H9 (cell line): ENCODE measurements around the gene CWC15. TPM values are rescaled to one million over a fixed set of nuclear protein-coding genes. Genes with fewer than 3 reads are reported as not detected.

Experiments used
- DNase-seq: peaks from one replicate; pipeline ENCODE4 v3.0.0-alpha.2; 2017
- H2AFZ ChIP-seq: one replicate; pipeline ENCODE4 v1.6.1; 2013; ENCODE audit warnings: mild to moderate bottlenecking, low read length, control low read depth, moderate library complexity
- H2AK5ac ChIP-seq: 2 replicates; pipeline ENCODE4 v1.6.1; 2013; ENCODE audit warnings: low read length, control low read depth, mixed read lengths; ENCODE audit not compliant: insufficient read length
- H2BK120ac ChIP-seq: one replicate; pipeline ENCODE4 v1.6.1; 2013; ENCODE audit warnings: low read depth, mild to moderate bottlenecking, low read length, control low read depth, inconsistent platforms; ENCODE audit not compliant: poor library complexity, severe bottlenecking
- H2BK12ac ChIP-seq: 2 replicates; pipeline ENCODE4 v1.6.1; 2013; ENCODE audit warnings: low read length, control low read depth, mixed read lengths, low read depth; ENCODE audit not compliant: insufficient read length
- H2BK15ac ChIP-seq: 2 replicates; pipeline ENCODE4 v1.6.1; 2013; ENCODE audit warnings: low read depth, low read length, control low read depth
- H2BK20ac ChIP-seq: one replicate; pipeline ENCODE4 v1.6.1; 2013; ENCODE audit warnings: low read depth, mild to moderate bottlenecking, low read length, control low read depth, inconsistent platforms; ENCODE audit not compliant: poor library complexity, severe bottlenecking
- H2BK5ac ChIP-seq: 2 replicates; pipeline ENCODE4 v1.6.1; 2013; ENCODE audit warnings: low read length, control low read depth, mixed read lengths; ENCODE audit not compliant: insufficient read length
- H3K14ac ChIP-seq: 2 replicates; pipeline ENCODE4 v1.6.1; 2013; ENCODE audit warnings: low read length, control low read depth; ENCODE audit not compliant: insufficient read depth
- H3K18ac ChIP-seq: 2 replicates; pipeline ENCODE4 v1.6.1; 2013; ENCODE audit warnings: low read depth, mild to moderate bottlenecking, mixed read lengths, low read length, control low read depth; ENCODE audit not compliant: insufficient read length
- H3K23ac ChIP-seq: 2 replicates; pipeline ENCODE4 v1.6.1; 2013; ENCODE audit warnings: low read length, control low read depth, mixed read lengths, low read depth; ENCODE audit not compliant: insufficient read length
- H3K23me2 ChIP-seq: 2 replicates; pipeline ENCODE4 v1.6.1; 2013; ENCODE audit warnings: low read depth, mild to moderate bottlenecking, mixed read lengths, low read length, control low read depth; ENCODE audit not compliant: insufficient read length, poor library complexity, severe bottlenecking
- H3K27ac ChIP-seq: 2 replicates; pipeline ENCODE4 v1.5.1; 2013; ENCODE audit warnings: low read length, control low read depth, mixed read lengths, low read depth; ENCODE audit not compliant: insufficient read length
- H3K27me3 ChIP-seq: 2 replicates; pipeline ENCODE4 v1.6.1; 2013; ENCODE audit warnings: low read length, control low read depth, inconsistent platforms; ENCODE audit not compliant: insufficient read depth
- H3K4ac ChIP-seq: 2 replicates; pipeline ENCODE4 v1.6.1; 2013; ENCODE audit warnings: low read depth, mild to moderate bottlenecking, control low read depth, inconsistent platforms, low read length, moderate library complexity
- H3K4me1 ChIP-seq: 2 replicates; pipeline ENCODE4 v1.6.1; 2013; ENCODE audit warnings: low read length, control low read depth, inconsistent platforms; ENCODE audit not compliant: insufficient read depth
- H3K4me2 ChIP-seq: 2 replicates; pipeline ENCODE4 v1.6.1; 2013; ENCODE audit warnings: low read length, control low read depth, mixed read lengths; ENCODE audit not compliant: insufficient read length, insufficient read depth
- H3K56ac ChIP-seq: 2 replicates; pipeline ENCODE4 v1.6.1; 2013; ENCODE audit warnings: low read depth, mild to moderate bottlenecking, mixed read lengths, low read length, control low read depth; ENCODE audit not compliant: insufficient read length
- H3K79me1 ChIP-seq: 2 replicates; pipeline ENCODE4 v1.6.1; 2013; ENCODE audit warnings: low read depth, mild to moderate bottlenecking, moderate library complexity, low read length, control low read depth, inconsistent platforms; ENCODE audit not compliant: insufficient read depth, poor library complexity, severe bottlenecking
- H3K79me2 ChIP-seq: 2 replicates; pipeline ENCODE4 v1.6.1; 2013; ENCODE audit warnings: low read length, control low read depth, inconsistent platforms; ENCODE audit not compliant: insufficient read depth
- H3K9ac ChIP-seq: 2 replicates; pipeline ENCODE4 v1.6.1; 2013; ENCODE audit warnings: low read length, control low read depth, mixed read lengths; ENCODE audit not compliant: insufficient read length; ENCODE audit errors: extremely low read depth
- H3K9me3 ChIP-seq: one replicate; pipeline ENCODE4 v1.6.1; 2013; ENCODE audit warnings: low read depth, low read length, inconsistent platforms; ENCODE audit not compliant: control insufficient read depth
- H3T11ph ChIP-seq: one replicate; pipeline ENCODE4 v1.6.1; 2013; ENCODE audit warnings: mild to moderate bottlenecking, low read length, control low read depth, inconsistent platforms
- H4K20me1 ChIP-seq: one replicate; pipeline ENCODE4 v1.6.1; 2013; ENCODE audit not compliant: control insufficient read depth, insufficient read length, insufficient read depth
- H4K5ac ChIP-seq: 2 replicates; pipeline ENCODE4 v1.6.1; 2013; ENCODE audit warnings: low read depth, mild to moderate bottlenecking, mixed read lengths, low read length, control low read depth; ENCODE audit not compliant: insufficient read length
- H4K8ac ChIP-seq: replicated peaks from 2 replicates; pipeline ENCODE4 v1.6.1; 2013; ENCODE audit warnings: low read length, control low read depth, mixed read lengths, low read depth; ENCODE audit not compliant: insufficient read length
- H4K91ac ChIP-seq: 2 replicates; pipeline ENCODE4 v1.6.1; 2013; ENCODE audit warnings: low read depth, mild to moderate bottlenecking, moderate library complexity, mixed read lengths, low read length, control low read depth; ENCODE audit not compliant: insufficient read length
- H3K27ac Mint-ChIP-seq, 3 experiments: 2 replicates in 2 of 3; 3 replicates in 1 of 3; pipeline ENCODE4 v1.8.0; 2020 to 2021; ENCODE audit warnings: mixed read lengths in 3 of 3, mild to moderate bottlenecking in 1 of 3, moderate library complexity in 1 of 3
- H3K27me3 Mint-ChIP-seq: 2 replicates; pipeline ENCODE4 v1.8.0; 2021; ENCODE audit warnings: low read depth, mild to moderate bottlenecking, moderate library complexity, mixed read lengths
- H3K36me3 Mint-ChIP-seq, 3 experiments: 2 replicates in 2 of 3; 3 replicates in 1 of 3; pipeline ENCODE4 v1.8.0; 2020 to 2021; ENCODE audit warnings: low read depth in 3 of 3, mixed read lengths in 3 of 3; ENCODE audit not compliant: insufficient read depth in 1 of 3
- H3K4me1 Mint-ChIP-seq, 2 experiments: 2 replicates each; pipeline ENCODE4 v1.8.0; 2020; ENCODE audit warnings: mixed read lengths in 2 of 2
- H3K4me3 Mint-ChIP-seq, 2 experiments: 2 replicates in 1 of 2; 3 replicates in 1 of 2; pipeline ENCODE4 v1.8.0; 2020 to 2021; ENCODE audit warnings: mild to moderate bottlenecking in 2 of 2, mixed read lengths in 2 of 2, moderate library complexity in 1 of 2
- H3K9me3 Mint-ChIP-seq, 2 experiments: 2 replicates in 1 of 2; 3 replicates in 1 of 2; pipeline ENCODE4 v1.8.0; 2020; ENCODE audit warnings: mild to moderate bottlenecking in 2 of 2, mixed read lengths in 2 of 2, moderate library complexity in 1 of 2
- WGBS: extraction: QIAGEN DNeasy Blood & Tissue Kit; methylation state at CpG from one replicate; pipeline ENCODE4 v1.1.7; 2013; ENCODE audit warnings: missing lambda C conversion rate, low lambda C conversion rate, mixed read lengths; ENCODE audit not compliant: insufficient read length; ENCODE audit errors: extremely low coverage; 5-methylcytosine and 5-hydroxymethylcytosine counted together
- total RNA-seq: library from RNA; stranded (reverse); gene quantifications from 2 replicates; pipeline ENCODE4 v1.2.1, GENCODE V29; 2021
- TF ChIP-seq, protein P1 (sequence below): fragments of 200-600 bp; sonication (generic); conservative IDR thresholded peaks from 3 replicates; pipeline ENCODE4 v1.8.0; 2021; ENCODE audit warnings: antibody characterized with exemption, mild to moderate bottlenecking

CWC15 gene
- total RNA-seq, 1 experiment from 2014 or later, result 76.9 TPM

DNA sequence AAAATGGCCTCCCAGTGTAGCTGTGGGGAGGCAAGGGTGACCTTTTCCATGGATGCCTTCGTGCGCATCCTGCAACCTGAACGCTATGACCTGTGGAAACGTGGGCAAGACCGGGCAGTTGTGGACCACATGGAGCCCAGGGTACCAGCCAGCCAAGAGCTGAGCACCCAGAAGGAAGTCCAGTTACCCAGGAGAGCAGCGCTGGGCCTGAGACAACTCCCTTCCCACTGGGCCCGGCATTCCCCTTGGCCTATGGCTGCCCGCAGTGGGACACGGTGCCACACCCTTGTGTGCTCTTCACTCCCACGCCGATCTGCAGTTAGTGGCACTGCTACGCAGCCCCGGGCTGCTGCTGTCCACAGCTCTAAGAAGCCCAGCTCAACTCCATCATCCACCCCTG is 24.9 kb upstream of the CWC15 start:
- H2AFZ ChIP-seq, result no peak overlapping the region
- no peak overlapping the region for H3K4me2 ChIP-seq
- H3K9me3 ChIP-seq, result no peaks in the 10 kb centered on the region
- H3K18ac ChIP-seq, result no peak overlapping the region
- H3K23ac ChIP-seq, result no peak overlapping the region
- TF ChIP-seq, protein P1, sequence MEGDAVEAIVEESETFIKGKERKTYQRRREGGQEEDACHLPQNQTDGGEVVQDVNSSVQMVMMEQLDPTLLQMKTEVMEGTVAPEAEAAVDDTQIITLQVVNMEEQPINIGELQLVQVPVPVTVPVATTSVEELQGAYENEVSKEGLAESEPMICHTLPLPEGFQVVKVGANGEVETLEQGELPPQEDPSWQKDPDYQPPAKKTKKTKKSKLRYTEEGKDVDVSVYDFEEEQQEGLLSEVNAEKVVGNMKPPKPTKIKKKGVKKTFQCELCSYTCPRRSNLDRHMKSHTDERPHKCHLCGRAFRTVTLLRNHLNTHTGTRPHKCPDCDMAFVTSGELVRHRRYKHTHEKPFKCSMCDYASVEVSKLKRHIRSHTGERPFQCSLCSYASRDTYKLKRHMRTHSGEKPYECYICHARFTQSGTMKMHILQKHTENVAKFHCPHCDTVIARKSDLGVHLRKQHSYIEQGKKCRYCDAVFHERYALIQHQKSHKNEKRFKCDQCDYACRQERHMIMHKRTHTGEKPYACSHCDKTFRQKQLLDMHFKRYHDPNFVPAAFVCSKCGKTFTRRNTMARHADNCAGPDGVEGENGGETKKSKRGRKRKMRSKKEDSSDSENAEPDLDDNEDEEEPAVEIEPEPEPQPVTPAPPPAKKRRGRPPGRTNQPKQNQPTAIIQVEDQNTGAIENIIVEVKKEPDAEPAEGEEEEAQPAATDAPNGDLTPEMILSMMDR, result no peak
- no peak overlapping the region for H2BK5ac ChIP-seq
- Mint-ChIP-seq H3K27ac (no peak overlapping the region), H3K4me3 (no peak overlapping the region), H3K4me1 (no peaks in the 10 kb centered on the region), H3K9me3 (no peaks in the 10 kb centered on the region; a peak in 1 of 5 replicates), H3K27me3 (no peaks in the 10 kb centered on the region), H3K36me3 (peaks cover 0 to 14% (median 2%) of the 10 kb centered on the region in 3 experiments; a peak in 5 of 7 replicates)
- no peak overlapping the region for H2BK12ac ChIP-seq
- no peak overlapping the region for H4K8ac ChIP-seq
- H3K4ac ChIP-seq, result no peak overlapping the region
- no peaks in the 10 kb centered on the region for H3K79me2 ChIP-seq
- H2BK120ac ChIP-seq, result no peak overlapping the region
- no peaks in the 10 kb centered on the region for H3K27me3 ChIP-seq
- no CpG with 5 or more reads among the region's 13 CpGs for WGBS
- no peak overlapping the region; the same call in 1 of the 2 replicates for H3K14ac ChIP-seq
- no peaks in the 10 kb centered on the region for H4K20me1 ChIP-seq
- H3K27ac ChIP-seq, result no peak overlapping the region
- H2BK20ac ChIP-seq, result no peak overlapping the region
- DNase-seq, result no peak
- H3T11ph ChIP-seq, result no peak overlapping the region
- no peaks in the 10 kb centered on the region for H3K79me1 ChIP-seq
- no peak overlapping the region for H2BK15ac ChIP-seq
- H4K91ac ChIP-seq, result no peak overlapping the region
- no peak overlapping the region for H3K56ac ChIP-seq
- no peaks in the 10 kb centered on the region for H3K4me1 ChIP-seq
- H4K5ac ChIP-seq, result no peak overlapping the region
- no peaks in the 10 kb centered on the region for H3K23me2 ChIP-seq
- H3K9ac ChIP-seq, result no peak overlapping the region
- no peak overlapping the region for H2AK5ac ChIP-seq
